Right cardiac atrium (tissue), 5 donors: ENCODE measurements around the gene SIAH2. TPM values are rescaled to one million over a fixed set of nuclear protein-coding genes. Genes with fewer than 3 reads are reported as not detected.

Experiments
- ATAC-seq, 2 donors: fragments of 200-7000 bp; cut with Tn5 transposase; one replicate each; pipeline versions ENCODE4 v1.8.0 to v1.9.1; 2020; ENCODE audit warnings: moderate library complexity in 2 of 2, mild to moderate bottlenecking in 1 of 2
- DNase-seq, 3 donors: peaks; one replicate each; pipeline ENCODE4 v3.0.0-alpha.2; 2020
- H3K27ac ChIP-seq: one replicate; pipeline ENCODE4 v1.5.1; 2013; ENCODE audit warnings: mild to moderate bottlenecking, low read length, control low read depth, moderate library complexity
- H3K27me3 ChIP-seq: one replicate; pipeline ENCODE4 v1.6.1; 2013; ENCODE audit not compliant: control insufficient read depth, insufficient read depth
- H3K4me1 ChIP-seq: one replicate; pipeline ENCODE4 v1.6.1; 2013; ENCODE audit warnings: low read length; ENCODE audit not compliant: control insufficient read depth, insufficient read depth
- H3K4me3 ChIP-seq: one replicate; pipeline ENCODE4 v1.5.1; 2013; ENCODE audit warnings: low read length, control low read depth
- H3K9me3 ChIP-seq: one replicate; pipeline ENCODE4 v1.6.1; 2013; ENCODE audit warnings: low read length; ENCODE audit not compliant: control insufficient read depth
- whole genome bisulfite sequencing: extraction: QIAGEN DNeasy Blood & Tissue Kit; methylation state at CpG from one replicate; pipeline ENCODE4 v1.1.7; 2013; 5-methylcytosine and 5-hydroxymethylcytosine counted together
- intact Hi-C, 4 donors: fragments of 100-400 bp; cut with DNase I; formaldehyde crosslinking; loops; one replicate each; pipeline versions ENCODE4 v1.11.0 to v1.14.0; 2022 to 2023
- polyA plus RNA-seq: library from polyadenylated mRNA; stranded (reverse); fragments of 200-250 nt; gene quantifications from one replicate; pipeline ENCODE4 v1.2.3, GENCODE V29; 2013
- total RNA-seq, 4 donors: library from RNA; stranded (reverse); fragmentation: NEBNext Ultra II Directional; extraction: Animal tissue kit (Norgen Biotek cat#: 25700); gene quantifications; one replicate each; pipeline ENCODE4 v1.2.1, GENCODE V29; 2021
- donor health status: healthy with polysubstance abuse.
- donor health status: DM: no; HTN: yes; CAD: no.
- donor health status: DM: no; HTN: no; CAD: no.
- donor health status: DM: no; HTN: yes; CAD: no; lungs with severe emphysema.
- donor health status: DM: yes; HTN: yes; CAD: no.

SIAH2 gene
- total and polyA plus RNA-seq, 5 donors: 9.9 to 18.6 (median 17.9) TPM

DNA sequence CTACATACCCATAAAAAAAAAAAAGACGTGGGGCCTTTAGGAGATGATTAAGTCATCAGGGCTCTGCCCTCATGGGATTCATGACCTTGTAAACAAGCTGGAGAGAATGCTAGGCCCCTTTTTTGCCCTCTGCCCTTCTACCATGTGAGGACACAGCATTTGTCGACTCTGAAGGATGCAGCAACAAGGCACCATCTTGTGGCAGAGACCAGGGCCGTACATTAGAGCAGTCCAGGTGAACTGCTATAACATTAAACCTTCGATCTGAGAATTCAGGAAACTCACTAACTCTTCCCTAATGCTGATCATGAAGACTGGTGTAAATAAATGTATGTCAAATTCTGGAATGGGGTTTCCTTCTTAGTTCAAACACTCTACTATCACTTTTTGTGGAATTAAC lies 30.7 kb upstream of the SIAH2 start:
- Histone ChIP-seq H3K4me1 (no peaks in the 10 kb centered on the region), H3K4me3 (no peak overlapping the region), H3K27me3 (no peaks in the 10 kb centered on the region), H3K27ac (no peak overlapping the region), H3K9me3 (no peaks in the 10 kb centered on the region)
- ATAC-seq (no peak), DNase-seq (no peak)
- intact Hi-C loops: no loop called here
- WGBS: 74% methylated on average over 4 of the region's 4 CpGs

- Histone ChIP-seq H3K9me3 (no peaks in the 10 kb centered on the region), H3K27ac (no peak overlapping the region), H3K4me3 (no peak overlapping the region), H3K4me1 (no peaks in the 10 kb centered on the region), H3K27me3 (no peaks in the 10 kb centered on the region)
- intact Hi-C loops: no loop called here
- ATAC-seq (no peak), DNase-seq (no peak)
Observed at GRCh38 chr3:150790629-150791028, 27.7 kb upstream of the SIAH2 start.

GRCh38 chr3:150789451-150789850 lies 26.5 kb upstream of the SIAH2 start:
- Histone ChIP-seq H3K4me1 (no peaks in the 10 kb centered on the region), H3K9me3 (no peaks in the 10 kb centered on the region), H3K4me3 (no peak overlapping the region), H3K27ac (no peak overlapping the region), H3K27me3 (no peaks in the 10 kb centered on the region)
- DNase-seq: no peak
- intact Hi-C loops: loop anchor here (5.0 to 10.0 kb wide), 4 partner anchors 65 to 358 kb away; no protein-coding TSS in a partner anchor
- ATAC-seq: no peak
- 69% methylated on average over 4 of the region's 4 CpGs for WGBS

- H3K27me3 ChIP-seq: no peaks in the 10 kb centered on the region
- intact Hi-C loops: loop anchor here (5.0 to 10.0 kb wide), 4 partner anchors 63 to 359 kb away; no protein-coding TSS in a partner anchor
- peak; percentile 88 to 90 for ATAC-seq
- peak; percentile 87 to 95 (median 93) for DNase-seq
- no peaks in the 10 kb centered on the region for H3K9me3 ChIP-seq
- no peak overlapping the region for H3K27ac ChIP-seq
- H3K4me3 ChIP-seq: no peak overlapping the region
- H3K4me1 ChIP-seq: no peaks in the 10 kb centered on the region
- 2% methylated on average over 10 of the region's 10 CpGs for WGBS
Observed at GRCh38 chr3:150787741-150788370, 24.9 kb upstream of the SIAH2 start.

GRCh38 chr3:150786791-150787190 lies 23.8 kb upstream of the SIAH2 start:
- ATAC-seq (no peak), DNase-seq (no peak)
- Histone ChIP-seq H3K4me1 (no peaks in the 10 kb centered on the region), H3K27me3 (no peaks in the 10 kb centered on the region), H3K9me3 (no peaks in the 10 kb centered on the region), H3K4me3 (no peak overlapping the region), H3K27ac (no peak overlapping the region)
- intact Hi-C loops: loop anchor here (5.0 to 10.0 kb wide), 4 partner anchors 62 to 361 kb away; no protein-coding TSS in a partner anchor

- H3K4me1 ChIP-seq: no peaks in the 10 kb centered on the region
- H3K27ac ChIP-seq: no peak overlapping the region
- no peaks in the 10 kb centered on the region for H3K9me3 ChIP-seq
- ATAC-seq (no peak), DNase-seq (no peak)
- intact Hi-C loops: loop anchor here (5.0 to 10.0 kb wide), 4 partner anchors 60 to 363 kb away; no protein-coding TSS in a partner anchor
- no peaks in the 10 kb centered on the region for H3K27me3 ChIP-seq
- H3K4me3 ChIP-seq: no peak overlapping the region
Observed at GRCh38 chr3:150784747-150785125, 21.8 kb upstream of the SIAH2 start.

DNA sequence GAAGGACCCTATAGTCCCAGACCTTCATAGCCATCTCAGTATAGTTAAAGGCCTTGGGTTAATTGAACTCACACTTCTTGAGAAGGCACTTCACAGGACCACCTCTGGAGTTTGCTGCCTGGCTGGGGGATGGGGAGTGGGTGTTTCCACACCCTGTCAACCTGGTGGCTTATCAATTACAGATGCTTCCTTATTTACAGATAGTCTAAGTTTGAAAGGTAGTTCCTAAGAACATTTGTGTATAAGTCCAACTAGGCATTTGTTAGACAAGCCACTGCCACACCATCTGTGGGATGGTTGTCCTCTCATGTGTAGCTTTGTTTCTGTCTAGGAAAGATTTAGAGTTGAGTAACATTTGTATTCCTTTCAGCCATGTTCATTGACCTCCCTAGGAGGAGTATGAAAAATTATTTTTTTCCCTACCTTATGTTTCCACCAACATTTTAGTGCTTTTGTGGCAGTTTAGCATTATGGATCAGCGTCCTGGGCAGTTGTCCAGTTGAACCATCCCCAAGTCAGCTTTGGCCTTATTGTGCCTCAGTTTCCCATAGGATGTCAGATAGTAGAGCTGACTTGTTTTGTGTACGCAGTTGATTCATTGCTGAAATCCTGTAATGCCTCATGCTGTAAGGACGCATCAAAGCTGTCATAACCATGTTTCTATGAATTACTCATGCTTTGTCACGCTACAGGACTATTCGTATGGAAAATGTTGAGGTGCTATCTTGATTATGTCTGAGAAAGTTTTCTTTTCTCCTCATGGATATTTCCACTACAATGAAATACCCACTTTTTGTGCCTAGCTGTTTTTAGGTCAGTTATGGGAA lies 21.2 kb upstream of the SIAH2 start:
- Histone ChIP-seq H3K9me3 (no peaks in the 10 kb centered on the region), H3K4me1 (no peaks in the 10 kb centered on the region), H3K27ac (no peak overlapping the region), H3K27me3 (no peaks in the 10 kb centered on the region), H3K4me3 (no peak overlapping the region)
- intact Hi-C loops: loop anchor here in 3 of 4 donors (10.0 kb wide), 3 partner anchors 59 to 361 kb away; no protein-coding TSS in a partner anchor
- 94% methylated on average over 5 of the region's 5 CpGs for WGBS
- ATAC-seq: no peak
- DNase-seq: no peak

GRCh38 chr3:150783316-150783715 lies 20.3 kb upstream of the SIAH2 start:
- 69% methylated on average over 1 of the region's 1 CpG for WGBS
- Histone ChIP-seq H3K9me3 (no peaks in the 10 kb centered on the region), H3K27me3 (no peaks in the 10 kb centered on the region), H3K27ac (no peak overlapping the region), H3K4me1 (no peaks in the 10 kb centered on the region), H3K4me3 (no peak overlapping the region)
- ATAC-seq (no peak), DNase-seq (no peak)
- intact Hi-C loops: loop anchor here in 3 of 4 donors (10.0 kb wide), 3 partner anchors 59 to 361 kb away; no protein-coding TSS in a partner anchor

DNA sequence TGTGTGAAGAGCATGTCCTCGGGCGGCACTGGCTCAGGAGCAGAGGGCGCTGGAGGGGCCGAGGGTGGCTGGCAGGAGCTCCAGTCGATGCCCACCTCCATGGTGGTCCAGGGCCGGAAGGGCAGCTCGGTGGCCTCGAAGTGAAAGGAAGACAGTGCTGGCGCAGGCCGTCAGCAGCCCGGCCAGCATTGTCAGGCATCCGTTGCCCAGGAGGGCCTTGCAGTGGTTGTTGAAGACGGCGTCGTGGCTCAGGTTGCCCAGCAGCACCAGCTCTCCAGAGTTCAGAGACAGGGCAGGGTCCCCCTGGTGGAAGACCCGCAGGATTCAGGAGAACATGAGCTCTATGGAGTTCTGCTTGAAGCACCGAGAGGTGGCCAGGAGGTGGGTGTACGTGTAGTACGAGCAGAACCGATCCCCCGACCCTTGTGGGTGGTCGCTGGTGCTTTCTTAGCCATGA lies 16.5 kb upstream of the SIAH2 start:
- ATAC-seq (peak; percentile 14 to 19), DNase-seq (no peak)
- WGBS: 89% methylated on average over 22 of the region's 22 CpGs

DNA sequence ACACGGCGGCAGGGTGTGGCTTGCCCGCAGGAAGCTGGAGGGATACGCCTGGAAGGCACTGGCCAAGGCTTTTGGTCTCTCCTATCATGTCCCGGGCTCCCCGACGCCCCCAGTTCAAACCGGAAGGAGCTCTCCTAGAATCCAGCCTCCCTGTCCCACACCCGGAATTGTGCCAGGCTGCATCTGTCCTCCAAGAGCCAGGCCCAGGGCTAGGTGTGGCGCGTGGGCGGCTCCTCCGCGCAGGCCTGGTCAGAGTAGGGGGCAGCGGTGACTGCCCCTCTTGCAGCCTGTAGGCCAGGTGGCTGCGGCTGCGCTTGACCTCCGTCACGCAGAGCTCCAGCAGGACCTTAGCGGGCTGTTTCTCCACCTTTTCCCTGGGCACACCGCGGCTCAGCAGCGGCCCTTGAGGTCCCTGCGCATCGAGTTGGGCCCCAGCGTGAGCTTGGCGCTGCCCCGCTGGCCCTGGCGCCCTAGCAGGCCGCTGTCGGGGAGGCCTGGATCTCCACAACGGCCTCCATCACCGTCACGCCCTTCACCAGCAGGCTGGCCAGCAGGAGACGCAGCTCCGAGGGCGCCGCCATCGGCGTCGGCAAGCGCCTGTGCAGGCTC lies 15.9 kb upstream of the SIAH2 start:
- H3K27ac ChIP-seq: no peak overlapping the region
- WGBS: 96% methylated on average over 42 of the region's 42 CpGs
- intact Hi-C loops: no loop called here
- DNase-seq (peak in 1 of 3 donors; percentile 49), ATAC-seq (peak; percentile 29 to 31)
- H3K4me1 ChIP-seq: no peaks in the 10 kb centered on the region
- H3K4me3 ChIP-seq: no peak overlapping the region
- H3K9me3 ChIP-seq: no peaks in the 10 kb centered on the region
- H3K27me3 ChIP-seq: no peaks in the 10 kb centered on the region

More for the DNA sequence above, 16.5 kb upstream of the SIAH2 start:
- Histone ChIP-seq H3K4me3 (no peak overlapping the region), H3K9me3 (no peaks in the 10 kb centered on the region), H3K27ac (no peak overlapping the region), H3K4me1 (no peaks in the 10 kb centered on the region), H3K27me3 (no peaks in the 10 kb centered on the region)
- intact Hi-C loops: no loop called here
